Liver (tissue), 9 donors: ENCODE results near the gene CLDN1. TPM values are rescaled to one million over a fixed set of nuclear protein-coding genes. Genes with fewer than 3 reads are reported as not detected.
A peak's percentile ranks its signal among the peaks of the same experiment; 100 is the strongest.

ENCODE experiments used
- DNase-seq: peaks from one replicate; pipeline ENCODE4 v3.0.0-alpha.2; 2017; ENCODE audit warnings: low spot score
- H3K27ac ChIP-seq, 2 donors: one replicate each; pipeline ENCODE4 v1.7.0; 2013; ENCODE audit warnings: inconsistent platforms in 2 of 2, low read length in 2 of 2, control low read depth in 1 of 2, low read depth in 1 of 2, mild to moderate bottlenecking in 1 of 2
- H3K27me3 ChIP-seq, 4 donors: one replicate each; pipeline versions ENCODE4 v1.6.1 to v1.7.0; 2013; ENCODE audit warnings: low read length in 3 of 4, inconsistent platforms in 1 of 4, mild to moderate bottlenecking in 1 of 4, moderate library complexity in 1 of 4; ENCODE audit not compliant: control insufficient read depth in 4 of 4, insufficient read depth in 4 of 4
- H3K36me3 ChIP-seq, 4 donors: one replicate each; pipeline versions ENCODE4 v1.6.1 to v1.7.0; 2013; ENCODE audit warnings: low read length in 3 of 4, mild to moderate bottlenecking in 3 of 4, low read depth in 1 of 4, moderate library complexity in 1 of 4; ENCODE audit not compliant: control insufficient read depth in 4 of 4, insufficient read depth in 3 of 4
- H3K4me1 ChIP-seq, 4 donors: one replicate each; pipeline versions ENCODE4 v1.6.1 to v1.7.0; 2013; ENCODE audit warnings: low read length in 3 of 4, mild to moderate bottlenecking in 3 of 4, moderate library complexity in 1 of 4; ENCODE audit not compliant: control insufficient read depth in 4 of 4, insufficient read depth in 4 of 4
- H3K4me3 ChIP-seq, 3 donors: one replicate each; pipeline versions ENCODE4 v1.6.1 to v1.7.0; 2013; ENCODE audit warnings: low read length in 3 of 3, control low read depth in 1 of 3, low read depth in 1 of 3, mild to moderate bottlenecking in 1 of 3
- H3K9ac ChIP-seq, 2 donors: one replicate each; pipeline ENCODE4 v1.7.0; 2013; ENCODE audit warnings: low read length in 2 of 2, mild to moderate bottlenecking in 2 of 2, moderate library complexity in 2 of 2, control low read depth in 1 of 2, low read depth in 1 of 2
- H3K9me3 ChIP-seq, 4 donors: one replicate each; pipeline versions ENCODE4 v1.6.1 to v1.7.0; 2013; ENCODE audit warnings: low read length in 3 of 4; ENCODE audit not compliant: control insufficient read depth in 4 of 4
- EGR1 ChIP-seq, 2 donors: IDR thresholded peaks; 2 replicates each; pipeline ENCODE4 v1.6.1; 2016 to 2018; ENCODE audit warnings: antibody characterized with exemption in 2 of 2, low read depth in 2 of 2
- FOXA2 ChIP-seq: IDR thresholded peaks from 2 replicates; pipeline ENCODE4 v1.6.1; 2016; ENCODE audit warnings: antibody characterized with exemption
- HNF4A ChIP-seq, 2 donors: conservative IDR thresholded peaks; 2 replicates each; pipeline ENCODE4 v1.6.1; 2016; ENCODE audit warnings: antibody characterized with exemption in 2 of 2, mild to moderate bottlenecking in 2 of 2
- HNF4G ChIP-seq: IDR thresholded peaks from 2 replicates; pipeline ENCODE4 v1.6.1; 2016; ENCODE audit warnings: antibody characterized with exemption
- JUND ChIP-seq, 2 donors: IDR thresholded peaks; 2 replicates each; pipeline ENCODE4 v1.6.1; 2016; ENCODE audit warnings: antibody characterized with exemption in 2 of 2
- NR2F2 ChIP-seq: IDR thresholded peaks from 2 replicates; pipeline ENCODE4 v1.6.1; 2016; ENCODE audit warnings: antibody characterized with exemption
- RAD21 ChIP-seq, 2 donors: IDR thresholded peaks; 2 replicates each; pipeline ENCODE4 v1.6.1; 2016; ENCODE audit warnings: antibody characterized with exemption in 2 of 2, mild to moderate bottlenecking in 2 of 2
- RXRA ChIP-seq, 2 donors: IDR thresholded peaks; 2 replicates each; pipeline ENCODE4 v1.6.1; 2017 to 2018; ENCODE audit warnings: antibody characterized with exemption in 2 of 2, mild to moderate bottlenecking in 1 of 2
- SP1 ChIP-seq: IDR thresholded peaks from 2 replicates; pipeline ENCODE4 v1.6.1; 2018; ENCODE audit warnings: antibody characterized with exemption, mild to moderate bottlenecking
- YY1 ChIP-seq: IDR thresholded peaks from 2 replicates; pipeline ENCODE4 v1.6.1; 2016; ENCODE audit warnings: antibody characterized with exemption, mild to moderate bottlenecking
- WGBS: extraction: QIAGEN DNeasy Blood & Tissue Kit; methylation state at CpG from one replicate; pipeline ENCODE4 v1.1.7; 2013; 5-methylcytosine and 5-hydroxymethylcytosine counted together
- polyA plus RNA-seq, 2 donors: library from polyadenylated mRNA; stranded (reverse) in 1 of 2; unstranded in 1 of 2; fragments of 200-250 nt in 1 of 2; fragments of >200 nt in 1 of 2; fragmentation: Nextera tagmentation in 1 of 2; extraction: Ambion mirVana in 1 of 2; gene quantifications; one replicate each; pipeline versions ENCODE4 v1.2.1 to v1.2.3, GENCODE V29; 2013 to 2015
- total RNA-seq, 2 donors: library from RNA; depleted of rRNA; stranded (reverse); fragments of >200 nt; gene quantifications; one replicate each; pipeline ENCODE4 v1.2.3, GENCODE V29; 2014
- TF ChIP-seq, protein P1 (sequence below): IDR thresholded peaks from 2 replicates; pipeline ENCODE4 v1.6.1; 2016; ENCODE audit warnings: antibody characterized with exemption
- TF ChIP-seq, protein P2 (sequence below): IDR thresholded peaks from 2 replicates; pipeline ENCODE4 v1.6.1; 2016; ENCODE audit warnings: antibody characterized with exemption
- TF ChIP-seq, protein P3 (sequence below): fragments of 150-350 bp; IDR thresholded peaks from 2 replicates; pipeline ENCODE4 v1.5.1; 2017; ENCODE audit warnings: improper control_type of control experiment, low read depth, low read length; ENCODE audit not compliant: missing input control
- TF ChIP-seq, protein P4 (sequence below): IDR thresholded peaks from 2 replicates; pipeline ENCODE4 v1.6.1; 2016; ENCODE audit warnings: antibody characterized with exemption, mild to moderate bottlenecking
- TF ChIP-seq, protein P5 (sequence below): IDR thresholded peaks from 2 replicates; pipeline ENCODE4 v1.6.1; 2016; ENCODE audit warnings: antibody characterized with exemption
- donor health status: healthy.
- donor health status: healthy.
- donor health status: healthy.
- donor health status: healthy.
- donor health status: healthy.

CLDN1 gene
- total and polyA plus RNA-seq, 4 donors = 57.8 to 92.0 (median 87.3) TPM

DNA sequence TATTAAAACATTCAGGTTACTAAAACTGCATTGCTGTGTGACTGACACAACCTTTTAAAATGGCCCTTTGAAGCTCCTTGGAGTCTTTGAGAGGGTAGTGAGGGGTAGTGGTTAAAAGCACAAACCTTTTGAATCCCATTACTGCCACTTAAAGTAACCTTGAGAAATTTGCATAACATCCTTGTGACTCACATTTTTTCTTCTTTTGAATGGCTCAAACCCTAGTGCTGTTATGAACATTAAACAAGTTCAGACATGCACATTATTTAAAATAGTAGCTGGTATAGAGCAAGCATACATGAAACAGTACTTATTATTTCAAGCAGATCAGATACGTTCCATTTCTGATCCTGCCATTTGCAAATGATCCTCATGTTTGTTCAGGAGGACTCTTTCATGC, 3.7 kb upstream of the CLDN1 start:
- Histone ChIP-seq H3K9ac (no peak overlapping the region), H3K9me3 (no peaks in the 10 kb centered on the region), H3K27ac (peak overlapping the region in 1 of 2 donors; percentile 10), H3K36me3 (no peaks in the 10 kb centered on the region), H3K4me3 (no peak overlapping the region), H3K27me3 (no peaks in the 10 kb centered on the region), H3K4me1 (peaks cover 4 to 52% (median 26%) of the 10 kb centered on the region in 4 donors)
- no peak for DNase-seq
- no peak for TF ChIP-seq YY1
- TF ChIP-seq SP1 = no peak
- TF ChIP-seq, protein P1, sequence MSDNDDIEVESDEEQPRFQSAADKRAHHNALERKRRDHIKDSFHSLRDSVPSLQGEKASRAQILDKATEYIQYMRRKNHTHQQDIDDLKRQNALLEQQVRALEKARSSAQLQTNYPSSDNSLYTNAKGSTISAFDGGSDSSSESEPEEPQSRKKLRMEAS = no peak
- TF ChIP-seq, protein P2, sequence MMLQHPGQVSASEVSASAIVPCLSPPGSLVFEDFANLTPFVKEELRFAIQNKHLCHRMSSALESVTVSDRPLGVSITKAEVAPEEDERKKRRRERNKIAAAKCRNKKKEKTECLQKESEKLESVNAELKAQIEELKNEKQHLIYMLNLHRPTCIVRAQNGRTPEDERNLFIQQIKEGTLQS = no peak
- TF ChIP-seq RXRA (IDR thresholded peaks at IDR 0.05) = no peak
- no peak for TF ChIP-seq NR2F2
- WGBS = 81% methylated on average over 1 of the region's 1 CpG

DNA sequence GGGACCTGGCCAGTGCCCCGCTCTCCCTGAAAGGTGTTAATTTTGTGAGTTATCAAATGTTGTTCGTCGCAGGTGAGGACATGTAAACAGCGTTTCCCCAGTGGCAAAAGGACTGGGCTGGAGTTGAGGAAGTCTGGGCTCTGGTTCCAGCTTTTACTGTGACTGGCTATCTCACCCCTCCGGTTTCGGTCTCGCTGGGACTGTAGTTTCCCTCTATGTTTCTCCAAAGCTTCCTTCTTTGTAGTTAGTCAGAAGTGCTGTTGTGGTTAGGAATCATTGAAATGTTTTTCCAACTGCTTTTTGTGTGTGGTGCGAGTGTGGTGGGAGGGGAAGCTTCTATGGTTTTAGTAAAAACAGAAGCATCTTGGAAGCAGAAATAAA, 990 bp upstream of the CLDN1 start:
- H3K4me1 ChIP-seq = peaks cover 3 to 43% (median 8%) of the 10 kb centered on the region in 4 donors
- no peaks in the 10 kb centered on the region for H3K9me3 ChIP-seq
- no peaks in the 10 kb centered on the region for H3K36me3 ChIP-seq
- 20% methylated on average over 8 of the region's 8 CpGs for WGBS
- peak overlapping the region; percentile 22 to 71 for H3K9ac ChIP-seq
- no peak for DNase-seq
- H3K27ac ChIP-seq = peak overlapping the region; percentile 84 to 92
- H3K27me3 ChIP-seq = no peaks in the 10 kb centered on the region
- TF ChIP-seq RAD21 (IDR thresholded peaks at IDR 0.05) = no peak
- peak; percentile 37 for TF ChIP-seq YY1
- peak overlapping the region; percentile 21 to 90 (median 87) for H3K4me3 ChIP-seq

DNA sequence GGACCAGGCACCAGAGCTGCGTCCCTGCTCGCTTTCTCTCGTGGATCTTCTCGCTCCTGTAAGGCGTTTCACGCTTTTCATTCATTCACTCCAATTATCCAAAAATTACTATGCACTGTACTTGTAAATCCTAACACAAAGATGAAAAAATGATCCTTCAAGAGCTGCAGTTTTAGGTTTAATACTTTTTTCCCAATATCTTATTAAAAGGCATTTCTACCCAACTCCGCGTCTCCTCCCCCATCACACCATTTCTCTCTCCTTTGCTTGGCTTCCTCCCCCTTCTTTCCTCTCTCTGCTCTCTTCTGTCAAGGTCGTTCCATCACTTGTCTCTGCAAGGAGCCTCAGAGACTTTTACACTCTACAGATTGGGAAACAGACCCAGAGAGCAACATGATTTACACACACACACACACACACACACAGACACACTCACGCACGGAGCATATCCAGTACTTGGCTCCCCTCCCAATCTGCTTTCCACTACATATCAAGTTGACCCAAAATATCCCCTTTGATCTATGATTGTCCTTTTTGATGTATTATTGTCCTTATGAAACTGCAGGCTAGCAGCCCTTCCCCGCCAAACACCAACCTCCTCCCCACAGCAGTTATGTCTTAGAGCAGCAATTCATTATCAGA, 479 bp upstream of the CLDN1 start:
- H3K36me3 ChIP-seq = no peaks in the 10 kb centered on the region
- no peak for DNase-seq

More for the DNA sequence above, 479 bp upstream of the CLDN1 start:
- 2% methylated on average over 12 of the region's 12 CpGs for WGBS
- peak overlapping the region; percentile 84 to 92 for H3K27ac ChIP-seq
- H3K9ac ChIP-seq = peak overlapping the region; percentile 22 to 76
- H3K4me1 ChIP-seq = peaks cover 2 to 44% (median 13%) of the 10 kb centered on the region in 4 donors
- TF ChIP-seq, protein P3, sequence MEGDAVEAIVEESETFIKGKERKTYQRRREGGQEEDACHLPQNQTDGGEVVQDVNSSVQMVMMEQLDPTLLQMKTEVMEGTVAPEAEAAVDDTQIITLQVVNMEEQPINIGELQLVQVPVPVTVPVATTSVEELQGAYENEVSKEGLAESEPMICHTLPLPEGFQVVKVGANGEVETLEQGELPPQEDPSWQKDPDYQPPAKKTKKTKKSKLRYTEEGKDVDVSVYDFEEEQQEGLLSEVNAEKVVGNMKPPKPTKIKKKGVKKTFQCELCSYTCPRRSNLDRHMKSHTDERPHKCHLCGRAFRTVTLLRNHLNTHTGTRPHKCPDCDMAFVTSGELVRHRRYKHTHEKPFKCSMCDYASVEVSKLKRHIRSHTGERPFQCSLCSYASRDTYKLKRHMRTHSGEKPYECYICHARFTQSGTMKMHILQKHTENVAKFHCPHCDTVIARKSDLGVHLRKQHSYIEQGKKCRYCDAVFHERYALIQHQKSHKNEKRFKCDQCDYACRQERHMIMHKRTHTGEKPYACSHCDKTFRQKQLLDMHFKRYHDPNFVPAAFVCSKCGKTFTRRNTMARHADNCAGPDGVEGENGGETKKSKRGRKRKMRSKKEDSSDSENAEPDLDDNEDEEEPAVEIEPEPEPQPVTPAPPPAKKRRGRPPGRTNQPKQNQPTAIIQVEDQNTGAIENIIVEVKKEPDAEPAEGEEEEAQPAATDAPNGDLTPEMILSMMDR = peak; percentile 5
- no peak for TF ChIP-seq HNF4G
- TF ChIP-seq FOXA2 = no peak
- TF ChIP-seq RXRA (IDR thresholded peaks at IDR 0.05) = peak in 1 of 2 donors; percentile 31
- TF ChIP-seq HNF4A (conservative IDR thresholded peaks at IDR 0.05) = peak in 1 of 2 donors; percentile 15
- TF ChIP-seq EGR1 (IDR thresholded peaks at IDR 0.05; ENCODE audit: low read depth in 2 of 2) = no peak
- TF ChIP-seq, protein P4, sequence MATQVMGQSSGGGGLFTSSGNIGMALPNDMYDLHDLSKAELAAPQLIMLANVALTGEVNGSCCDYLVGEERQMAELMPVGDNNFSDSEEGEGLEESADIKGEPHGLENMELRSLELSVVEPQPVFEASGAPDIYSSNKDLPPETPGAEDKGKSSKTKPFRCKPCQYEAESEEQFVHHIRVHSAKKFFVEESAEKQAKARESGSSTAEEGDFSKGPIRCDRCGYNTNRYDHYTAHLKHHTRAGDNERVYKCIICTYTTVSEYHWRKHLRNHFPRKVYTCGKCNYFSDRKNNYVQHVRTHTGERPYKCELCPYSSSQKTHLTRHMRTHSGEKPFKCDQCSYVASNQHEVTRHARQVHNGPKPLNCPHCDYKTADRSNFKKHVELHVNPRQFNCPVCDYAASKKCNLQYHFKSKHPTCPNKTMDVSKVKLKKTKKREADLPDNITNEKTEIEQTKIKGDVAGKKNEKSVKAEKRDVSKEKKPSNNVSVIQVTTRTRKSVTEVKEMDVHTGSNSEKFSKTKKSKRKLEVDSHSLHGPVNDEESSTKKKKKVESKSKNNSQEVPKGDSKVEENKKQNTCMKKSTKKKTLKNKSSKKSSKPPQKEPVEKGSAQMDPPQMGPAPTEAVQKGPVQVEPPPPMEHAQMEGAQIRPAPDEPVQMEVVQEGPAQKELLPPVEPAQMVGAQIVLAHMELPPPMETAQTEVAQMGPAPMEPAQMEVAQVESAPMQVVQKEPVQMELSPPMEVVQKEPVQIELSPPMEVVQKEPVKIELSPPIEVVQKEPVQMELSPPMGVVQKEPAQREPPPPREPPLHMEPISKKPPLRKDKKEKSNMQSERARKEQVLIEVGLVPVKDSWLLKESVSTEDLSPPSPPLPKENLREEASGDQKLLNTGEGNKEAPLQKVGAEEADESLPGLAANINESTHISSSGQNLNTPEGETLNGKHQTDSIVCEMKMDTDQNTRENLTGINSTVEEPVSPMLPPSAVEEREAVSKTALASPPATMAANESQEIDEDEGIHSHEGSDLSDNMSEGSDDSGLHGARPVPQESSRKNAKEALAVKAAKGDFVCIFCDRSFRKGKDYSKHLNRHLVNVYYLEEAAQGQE = no peak
- no peak for TF ChIP-seq RAD21 (IDR thresholded peaks at IDR 0.05)
- peak; percentile 34 for TF ChIP-seq SP1
- TF ChIP-seq YY1 = no peak
- TF ChIP-seq, protein P2 = no peak
- TF ChIP-seq JUND (IDR thresholded peaks at IDR 0.05) = no peak
- TF ChIP-seq, protein P5, sequence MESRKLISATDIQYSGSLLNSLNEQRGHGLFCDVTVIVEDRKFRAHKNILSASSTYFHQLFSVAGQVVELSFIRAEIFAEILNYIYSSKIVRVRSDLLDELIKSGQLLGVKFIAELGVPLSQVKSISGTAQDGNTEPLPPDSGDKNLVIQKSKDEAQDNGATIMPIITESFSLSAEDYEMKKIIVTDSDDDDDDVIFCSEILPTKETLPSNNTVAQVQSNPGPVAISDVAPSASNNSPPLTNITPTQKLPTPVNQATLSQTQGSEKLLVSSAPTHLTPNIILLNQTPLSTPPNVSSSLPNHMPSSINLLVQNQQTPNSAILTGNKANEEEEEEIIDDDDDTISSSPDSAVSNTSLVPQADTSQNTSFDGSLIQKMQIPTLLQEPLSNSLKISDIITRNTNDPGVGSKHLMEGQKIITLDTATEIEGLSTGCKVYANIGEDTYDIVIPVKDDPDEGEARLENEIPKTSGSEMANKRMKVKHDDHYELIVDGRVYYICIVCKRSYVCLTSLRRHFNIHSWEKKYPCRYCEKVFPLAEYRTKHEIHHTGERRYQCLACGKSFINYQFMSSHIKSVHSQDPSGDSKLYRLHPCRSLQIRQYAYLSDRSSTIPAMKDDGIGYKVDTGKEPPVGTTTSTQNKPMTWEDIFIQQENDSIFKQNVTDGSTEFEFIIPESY = no peak
- no peak for TF ChIP-seq NR2F2
- H3K27me3 ChIP-seq = no peaks in the 10 kb centered on the region
- peak overlapping the region; percentile 36 to 90 (median 87) for H3K4me3 ChIP-seq
- no peaks in the 10 kb centered on the region for H3K9me3 ChIP-seq
